A172 (cell line): ENCODE measurements around the gene TPP2. TPM values are rescaled to one million over a fixed set of nuclear protein-coding genes. Genes with fewer than 3 reads are reported as not detected.
A peak's percentile ranks its signal among the peaks of the same experiment; 100 is the strongest.

ENCODE experiments used
- DNase-seq: peaks from one replicate; pipeline ENCODE4 v3.0.0-alpha.2; 2015; ENCODE audit warnings: low spot score
- total RNA-seq: library from RNA; depleted of rRNA; stranded (reverse); fragments of >200 nt; shearing (Covaris generic); gene quantifications from 2 replicates; pipeline ENCODE4 v1.2.3, GENCODE V29; 2014

Gene TPP2
- total RNA-seq, 1 experiment from 2014 or later = 86.1 TPM

DNA sequence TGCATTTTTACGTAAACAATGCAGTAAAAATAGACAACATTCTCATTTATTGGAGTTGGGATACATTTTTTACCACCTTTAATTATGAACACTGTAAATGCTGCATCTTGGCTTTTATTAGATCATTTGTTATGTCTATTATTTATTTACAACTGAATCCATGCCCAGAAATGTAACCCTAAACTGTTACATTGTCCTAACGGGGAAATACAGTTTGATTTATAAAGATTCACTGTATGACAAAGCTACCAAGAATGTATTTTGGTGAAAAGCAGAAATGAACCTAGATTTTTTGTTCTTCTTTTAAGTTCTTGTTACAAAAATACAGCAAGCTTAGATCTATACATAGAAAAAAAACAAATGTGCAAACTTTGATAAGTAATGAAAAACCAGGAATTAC lies 97.0 kb downstream of the TPP2 start:
- peak; percentile 26 for DNase-seq

DNA sequence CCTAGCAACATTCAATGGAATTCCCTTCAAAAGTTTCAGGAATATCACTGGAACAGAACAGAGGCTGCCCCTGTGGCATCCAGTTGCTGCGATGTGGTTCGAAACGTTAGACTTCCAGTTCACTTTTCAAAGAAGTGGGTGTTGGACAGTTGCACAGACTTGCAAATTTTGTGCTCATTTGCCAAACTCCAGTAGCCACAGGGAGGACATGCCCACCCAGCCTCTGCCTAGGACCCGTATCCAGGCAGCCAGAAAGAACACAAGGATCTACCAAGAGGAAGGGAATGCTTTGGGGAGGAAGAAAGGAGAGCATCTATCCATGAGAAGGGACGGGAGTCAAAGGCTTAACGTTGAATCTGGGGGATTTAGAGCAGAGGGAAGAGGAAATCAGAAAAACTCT lies 98.2 kb downstream of the TPP2 start, which contains the start of gene METTL21C:
Gene METTL21C, minus strand, starts transcription at position 108 of the 400 bp plus-strand sequence. CDS start 546 bp downstream, outside the sequence.
- DNase-seq = no peak

DNA sequence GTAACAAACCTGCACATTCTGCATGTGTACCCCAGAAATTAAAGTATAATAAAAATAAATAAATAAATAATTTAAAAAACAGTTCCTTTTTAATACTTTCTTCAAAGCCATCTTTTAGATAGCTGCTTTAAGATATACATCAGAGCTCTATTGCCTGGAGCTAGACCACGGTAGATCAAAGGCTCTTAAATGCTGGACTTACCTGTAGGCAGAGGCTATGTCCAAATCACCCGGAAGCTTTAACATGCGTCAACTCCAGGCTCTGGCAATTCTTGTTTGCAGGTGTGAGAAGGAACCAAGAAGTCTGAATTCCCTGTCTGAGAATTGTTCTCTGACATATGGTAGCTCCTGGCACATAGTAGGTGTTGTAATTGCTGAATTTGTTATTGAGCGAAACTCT lies 99.7 kb downstream of the TPP2 start:
- DNase-seq = no peak

DNA sequence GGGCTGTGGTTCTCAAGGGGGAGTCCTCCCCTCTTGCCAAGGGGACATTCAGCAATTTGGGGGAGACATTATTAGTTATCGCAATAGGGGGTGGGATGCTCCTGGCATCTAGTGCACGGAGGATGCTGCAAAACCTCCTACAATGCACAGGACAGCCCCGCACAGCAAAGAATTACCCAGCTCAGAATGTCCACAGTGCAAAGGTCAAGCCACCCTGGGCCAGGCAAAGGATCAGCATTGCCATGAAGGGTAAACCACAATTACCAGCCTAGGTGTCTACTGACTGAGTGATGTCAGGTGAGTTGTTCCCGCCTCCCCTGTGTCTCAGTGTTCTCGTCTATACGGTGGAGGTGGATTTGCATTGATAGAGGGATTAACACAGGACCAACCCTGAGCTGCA lies 100.5 kb downstream of the TPP2 start:
- DNase-seq = no peak

DNA sequence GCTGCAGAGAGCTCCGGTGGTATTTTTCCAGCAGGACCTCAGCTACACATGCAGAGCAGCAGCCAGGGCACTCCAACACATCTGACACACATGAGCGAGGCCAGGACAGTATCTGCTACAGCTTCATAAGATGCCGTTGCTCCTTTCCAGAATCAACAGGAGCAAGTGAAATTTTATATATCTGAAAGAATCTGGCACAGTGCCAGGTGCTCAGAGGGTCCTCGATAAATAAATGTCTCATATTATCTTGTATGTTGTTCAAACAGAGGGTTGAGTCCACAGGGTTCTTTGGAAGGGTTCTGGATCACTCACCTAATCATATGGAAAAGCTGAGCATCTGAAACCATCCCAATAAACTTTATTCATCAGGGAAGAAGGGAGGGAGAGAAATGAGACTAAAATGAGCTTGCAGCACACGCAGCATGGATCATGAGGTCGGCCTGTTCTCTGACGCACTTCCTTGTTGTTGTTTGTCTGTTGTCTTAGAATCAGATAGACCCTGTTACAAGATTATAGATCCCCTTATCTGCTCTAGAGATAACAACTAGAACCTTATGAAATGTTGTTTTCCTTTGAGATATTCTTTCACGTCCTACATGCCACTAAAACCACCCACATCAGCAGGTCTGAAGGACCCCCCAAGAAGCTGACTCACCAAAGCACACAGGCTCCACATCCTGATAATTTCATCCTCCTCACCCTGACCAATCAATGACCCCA lies 101.3 kb downstream of the TPP2 start:
- DNase-seq = no peak

DNA sequence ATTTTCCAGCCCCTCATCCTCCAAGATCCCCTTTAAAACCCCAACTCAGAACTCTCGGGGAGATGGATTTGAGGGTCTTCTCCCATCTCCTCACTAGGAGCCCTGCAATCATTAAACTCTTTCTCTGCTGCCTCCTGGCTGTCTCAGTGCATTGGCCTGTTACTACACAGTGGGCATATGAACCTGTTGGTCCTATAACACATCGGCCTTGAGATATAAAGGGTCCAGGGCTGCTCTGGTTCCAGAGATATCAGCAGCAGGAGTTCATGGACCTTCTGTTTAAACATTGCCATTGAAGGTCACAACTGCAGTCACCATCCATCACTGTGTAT lies 101.8 kb downstream of the TPP2 start:
- DNase-seq = no peak

DNA sequence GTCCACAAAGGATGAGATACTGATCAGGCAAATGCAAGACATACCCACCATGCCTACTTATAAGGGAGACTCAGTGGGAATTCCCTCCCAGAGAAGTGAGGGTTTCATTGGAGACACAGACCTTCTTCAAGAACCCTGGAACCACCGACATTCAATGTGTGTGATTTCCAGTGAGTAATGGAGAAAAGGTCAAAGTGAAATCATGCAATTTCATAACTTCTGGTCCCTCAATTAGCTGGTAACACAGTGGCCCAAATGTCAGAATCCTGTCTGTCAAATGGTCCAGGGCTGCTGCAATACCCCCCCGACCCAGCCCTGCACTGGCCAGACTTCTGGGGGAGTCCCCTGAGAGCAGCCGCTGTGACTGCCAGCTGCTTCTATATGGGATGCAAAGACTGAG lies 102.7 kb downstream of the TPP2 start:
- no peak for DNase-seq

DNA sequence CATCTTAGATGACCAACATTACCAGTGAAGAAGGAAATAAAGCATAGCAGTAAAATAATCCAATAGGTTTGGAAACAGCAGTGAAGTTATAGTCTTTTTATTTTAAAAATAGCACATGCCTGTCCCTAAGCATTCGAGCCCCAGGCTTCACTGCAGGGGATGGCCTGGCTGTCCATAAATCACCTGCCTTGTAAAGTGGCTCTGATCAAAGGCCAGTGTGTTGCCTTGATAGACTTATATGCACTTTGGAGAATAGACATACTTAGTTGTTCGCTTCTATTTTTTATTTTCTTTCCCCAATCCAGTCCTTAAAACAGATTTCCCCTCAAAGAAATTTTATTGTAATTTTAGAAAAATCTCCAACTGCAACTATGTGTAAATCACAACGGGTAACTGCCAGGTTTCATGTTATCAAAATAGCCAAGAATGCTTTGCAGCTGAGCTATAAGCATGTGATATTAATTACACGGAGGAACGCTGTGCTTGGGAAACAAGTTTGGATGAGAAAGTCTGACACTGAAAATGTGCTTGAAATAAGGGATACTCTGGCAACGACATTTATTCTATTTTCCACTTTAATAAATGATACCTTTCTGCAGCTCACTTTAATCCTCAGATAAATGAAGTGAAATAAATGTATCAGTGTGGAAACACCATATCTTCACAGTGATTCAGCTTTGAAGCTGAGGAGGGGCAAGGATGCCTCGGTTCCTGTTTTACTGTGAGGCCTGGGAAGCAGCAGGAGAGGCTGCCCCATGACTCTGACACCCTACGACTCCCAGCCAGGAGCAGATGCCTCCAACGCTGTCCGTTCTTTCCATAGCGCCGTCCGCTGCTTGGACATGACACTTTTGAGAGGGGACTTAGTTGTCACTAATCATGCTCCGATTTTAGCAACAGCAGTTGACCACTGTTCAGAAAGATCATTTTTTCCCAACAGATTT lies 103.6 kb downstream of the TPP2 start:
- no peak for DNase-seq

DNA sequence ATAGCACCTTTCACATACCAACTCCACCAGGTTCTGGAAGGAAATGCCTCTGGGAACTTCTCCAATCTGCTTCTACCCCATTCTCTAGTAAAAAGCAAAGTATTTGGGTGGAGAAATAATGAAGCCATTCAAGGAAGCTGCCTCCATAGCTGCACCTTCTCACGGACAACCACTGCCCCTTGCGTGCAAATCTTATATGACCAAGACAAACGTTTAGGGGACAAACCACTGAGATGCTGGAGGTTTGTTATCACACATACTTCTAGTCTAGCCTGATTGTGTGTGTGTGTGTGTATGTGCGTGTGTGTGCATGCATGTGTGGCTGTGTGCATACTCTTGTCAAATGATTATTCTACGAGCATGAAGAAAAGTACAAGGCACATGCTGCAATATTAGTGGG lies 104.5 kb downstream of the TPP2 start:
- no peak for DNase-seq

DNA sequence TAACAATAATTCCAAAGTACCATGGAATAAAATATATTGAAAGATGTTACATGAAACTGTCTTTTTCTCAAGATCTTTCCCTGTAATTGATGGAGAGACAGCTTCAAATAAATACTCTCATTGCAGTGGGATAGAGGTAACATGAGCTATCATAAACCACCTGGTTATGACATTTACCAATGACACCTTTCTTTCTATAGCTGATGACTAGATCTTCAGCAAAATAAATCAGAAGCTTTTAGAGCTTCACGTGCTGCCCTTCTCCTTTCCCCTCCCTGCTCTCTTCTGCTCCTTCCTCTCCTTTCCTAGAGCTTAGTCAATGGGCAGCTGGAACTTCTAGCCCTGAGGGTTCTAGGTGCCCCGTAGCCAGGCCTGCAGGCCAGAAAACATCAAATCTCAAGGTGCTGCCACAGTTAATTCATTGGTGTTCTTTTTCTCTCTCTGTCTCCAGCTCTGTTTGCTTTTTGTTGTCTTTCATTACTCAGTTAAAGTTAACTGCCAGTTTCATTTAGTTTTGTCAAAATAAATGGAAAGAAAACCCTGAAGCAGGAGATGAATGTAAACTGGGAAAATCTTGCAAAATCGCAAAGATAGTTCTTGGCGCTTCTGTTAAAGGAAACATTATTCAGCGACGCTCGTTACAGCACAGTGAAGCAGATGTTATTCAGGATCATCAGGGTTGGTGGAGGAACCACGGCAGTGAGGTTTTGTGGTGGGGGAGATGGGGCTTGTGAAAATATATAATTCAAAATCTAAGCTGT lies 106.4 kb downstream of the TPP2 start:
- no peak for DNase-seq

DNA sequence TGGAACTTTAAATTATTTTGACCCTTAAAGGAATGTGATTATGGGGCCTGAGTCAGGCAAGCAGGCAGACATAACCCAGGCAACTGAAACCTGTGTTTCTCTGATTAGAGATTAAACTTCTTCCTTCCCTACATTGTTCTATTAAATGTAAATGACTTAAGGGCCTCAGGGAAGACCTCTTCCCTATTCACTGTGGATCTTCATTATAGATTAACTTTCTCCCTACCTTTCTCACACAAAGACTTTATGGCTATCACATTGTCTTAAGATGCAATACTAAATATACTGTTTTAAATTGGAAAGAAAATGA lies 106.9 kb downstream of the TPP2 start:
- DNase-seq = no peak

DNA sequence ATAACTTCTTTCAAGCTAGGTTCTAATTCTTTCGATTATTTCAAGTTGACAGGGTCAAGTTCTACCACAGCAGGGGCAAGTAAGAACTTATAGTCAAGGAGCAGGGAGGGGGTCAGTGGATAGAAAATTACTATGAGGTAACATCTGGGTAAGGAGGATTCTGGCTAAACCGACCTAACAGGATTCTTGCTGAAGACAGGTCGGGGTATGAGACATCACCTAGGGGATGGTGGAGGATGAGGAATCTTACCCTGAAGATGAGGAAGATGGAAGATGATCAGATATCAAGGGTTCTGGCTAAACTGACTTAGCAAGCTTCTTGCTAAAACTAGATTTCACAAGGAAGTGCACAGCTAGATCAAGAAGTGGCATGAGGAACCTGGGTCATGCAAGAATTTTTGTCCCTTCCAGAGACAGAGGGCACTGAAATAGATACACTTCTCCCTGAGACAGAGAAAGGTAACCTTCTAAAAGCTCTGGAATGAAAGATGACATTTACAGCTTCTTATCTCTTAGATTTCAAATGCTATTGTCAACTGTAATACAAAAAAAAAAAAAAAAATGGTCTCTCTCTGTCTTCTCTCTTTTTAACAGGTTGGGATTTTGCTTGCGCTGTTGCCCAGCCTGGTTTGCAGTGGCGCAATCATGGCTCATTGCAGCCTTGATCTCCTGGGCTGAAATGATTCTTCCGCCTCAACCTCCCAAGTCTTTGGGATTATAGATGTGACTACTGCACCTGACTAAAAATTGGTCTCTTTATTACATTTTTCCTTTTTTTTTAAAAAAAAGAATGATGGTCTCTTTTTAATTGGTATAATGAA lies 107.7 kb downstream of the TPP2 start:
- DNase-seq = no peak

DNA sequence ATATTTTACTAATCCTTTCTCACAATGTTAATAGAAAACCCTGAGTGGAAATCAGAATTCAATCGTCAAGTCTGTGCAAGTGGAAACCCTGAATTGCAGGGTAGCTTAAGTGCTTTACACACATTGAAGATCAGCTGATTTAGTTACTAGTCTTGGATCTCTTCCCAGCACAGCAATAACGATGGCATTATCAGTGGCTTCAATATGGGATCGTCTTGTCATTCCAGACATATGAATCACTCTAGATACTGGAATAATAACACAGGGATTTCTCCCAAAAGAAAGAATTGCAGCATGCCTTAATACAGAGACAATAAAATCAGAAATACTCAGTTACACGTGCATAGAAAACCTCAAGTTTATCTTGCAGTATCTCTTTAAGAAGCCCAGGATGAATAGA lies 110.7 kb downstream of the TPP2 start:
- peak; percentile 96 for DNase-seq

DNA sequence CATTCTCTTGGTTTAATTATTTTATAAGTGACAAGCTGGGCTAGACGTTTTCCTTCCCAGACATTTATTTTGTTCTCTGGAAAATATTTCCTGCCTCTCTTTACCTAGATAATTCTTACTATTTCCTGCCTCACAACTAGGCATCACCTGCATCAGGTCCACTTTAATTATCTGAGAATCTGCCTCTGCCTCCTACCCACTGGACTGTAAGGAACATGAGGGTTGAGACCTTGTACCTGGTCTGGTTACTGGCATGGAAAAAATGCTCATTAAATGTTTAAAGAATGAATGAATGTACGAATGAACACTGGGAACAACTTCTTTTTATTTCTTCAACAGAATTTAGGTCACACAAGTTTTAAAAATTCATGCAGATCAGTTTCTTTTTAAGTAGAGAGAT lies 111.4 kb downstream of the TPP2 start:
- no peak for DNase-seq

DNA sequence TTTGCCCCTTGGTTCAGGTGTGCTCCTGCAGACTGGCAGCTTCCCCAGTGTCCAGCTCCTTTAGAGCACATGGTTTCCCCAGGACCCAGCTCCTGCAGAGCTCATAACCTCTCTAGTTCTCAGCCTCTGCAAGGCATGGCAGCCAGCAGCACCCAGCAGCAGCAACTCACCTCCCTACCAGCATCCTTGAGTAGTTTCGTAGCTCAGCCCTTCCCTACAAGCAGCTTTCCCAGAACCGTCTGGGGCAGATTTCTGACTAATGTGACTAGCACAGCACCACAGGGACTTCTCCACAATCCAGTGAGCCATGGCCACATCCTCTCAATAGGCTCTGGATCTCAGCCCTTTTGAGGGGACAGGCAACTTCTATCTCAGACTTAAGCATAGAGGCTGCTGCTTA lies 112.2 kb downstream of the TPP2 start:
- no peak for DNase-seq

DNA sequence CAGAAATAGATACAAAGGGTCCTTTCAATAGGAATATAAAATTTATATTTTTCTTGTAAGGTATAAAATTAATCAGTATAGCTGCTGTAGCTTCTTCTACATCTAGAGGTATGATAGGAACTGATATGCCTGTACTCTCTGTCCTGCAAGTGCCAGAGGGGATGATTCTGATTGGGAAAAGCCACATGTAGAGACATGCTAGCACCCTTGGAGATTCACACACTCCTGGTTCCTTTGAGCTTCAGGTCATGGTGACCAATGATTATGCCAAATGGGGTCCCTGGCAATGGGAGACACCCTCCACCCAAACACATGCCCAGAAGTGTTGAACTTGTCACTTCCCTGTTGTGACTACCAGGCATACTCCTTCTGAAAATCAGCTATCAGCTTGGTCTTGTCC lies 112.8 kb downstream of the TPP2 start:
- no peak for DNase-seq

DNA sequence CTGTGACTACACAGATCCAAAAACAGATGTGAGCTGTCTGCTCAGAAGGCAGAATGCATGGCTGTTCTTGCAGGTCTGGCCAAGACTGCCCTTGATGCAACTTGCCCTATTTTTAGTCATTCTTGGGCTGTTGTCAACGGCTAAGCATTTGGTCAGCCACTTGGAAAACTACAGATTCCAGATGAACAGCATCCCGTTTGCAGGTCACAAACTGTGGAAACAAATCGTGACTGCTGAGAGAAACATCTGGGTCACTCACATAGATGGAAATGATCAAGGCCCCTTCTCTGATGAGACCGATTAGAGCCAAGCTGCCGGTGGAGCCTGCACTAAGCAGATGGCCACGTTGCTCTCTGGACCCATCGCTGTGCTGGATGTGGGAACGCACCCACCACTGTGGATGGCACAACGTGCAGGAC lies 113.5 kb downstream of the TPP2 start:
- no peak for DNase-seq

DNA sequence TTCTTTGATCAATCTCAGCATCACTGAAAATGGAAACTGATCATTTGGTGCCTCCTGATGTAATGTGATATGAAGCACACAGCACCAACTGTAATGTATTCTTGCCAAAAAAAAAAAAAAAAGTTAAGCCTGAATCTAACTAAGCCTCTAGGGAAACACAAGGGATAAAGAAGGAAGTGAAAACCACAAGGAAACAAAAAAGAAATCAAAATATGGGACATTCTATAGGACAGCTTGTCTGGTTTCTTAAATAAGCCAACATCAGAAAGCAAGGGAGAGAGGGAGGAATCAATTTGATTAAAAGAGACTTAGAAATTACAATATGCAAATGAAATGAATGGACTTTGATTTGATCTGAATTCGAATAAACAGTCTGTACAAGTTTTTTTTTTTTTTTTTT lies 118.7 kb downstream of the TPP2 start:
- DNase-seq = no peak

DNA sequence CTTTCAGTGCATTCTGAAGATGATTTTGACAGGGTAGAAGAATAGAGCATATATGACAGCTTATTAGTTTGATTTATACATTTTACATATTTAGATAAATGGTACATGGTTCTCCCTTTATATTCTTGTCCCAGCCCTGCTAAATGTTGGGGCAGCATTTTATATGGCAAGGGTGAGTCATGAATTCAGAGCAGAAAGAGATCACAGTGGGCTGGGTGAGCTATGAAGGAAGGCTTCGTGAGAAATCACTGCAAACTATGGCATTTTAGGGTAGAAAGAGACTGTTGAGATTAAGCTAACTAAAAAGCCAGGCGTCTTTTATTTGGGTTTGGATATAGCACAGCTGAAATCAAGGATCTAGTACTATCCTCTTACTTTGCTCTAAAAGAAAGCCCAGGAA lies 122.0 kb downstream of the TPP2 start:
- DNase-seq = no peak

DNA sequence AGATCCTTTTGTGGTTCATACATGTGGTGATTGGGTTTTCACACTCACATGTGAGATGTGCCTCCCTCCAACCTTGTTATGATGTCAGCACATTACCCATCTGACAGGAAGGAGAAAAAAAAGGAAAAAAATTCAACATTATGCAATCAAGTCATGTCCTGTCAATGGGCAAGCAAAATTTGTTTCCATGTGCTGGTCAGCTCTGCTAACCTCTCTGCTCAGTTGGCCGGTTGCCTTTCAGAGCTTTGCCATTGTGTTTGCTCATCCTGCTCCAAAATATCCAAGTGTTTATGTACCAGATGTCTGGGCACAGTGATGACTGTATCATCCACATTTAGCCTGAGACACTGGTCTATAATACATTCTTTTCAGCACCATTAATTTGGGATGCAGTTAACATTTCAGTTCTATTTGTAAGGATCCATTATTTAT lies 125.0 kb downstream of the TPP2 start:
- no peak for DNase-seq

DNA sequence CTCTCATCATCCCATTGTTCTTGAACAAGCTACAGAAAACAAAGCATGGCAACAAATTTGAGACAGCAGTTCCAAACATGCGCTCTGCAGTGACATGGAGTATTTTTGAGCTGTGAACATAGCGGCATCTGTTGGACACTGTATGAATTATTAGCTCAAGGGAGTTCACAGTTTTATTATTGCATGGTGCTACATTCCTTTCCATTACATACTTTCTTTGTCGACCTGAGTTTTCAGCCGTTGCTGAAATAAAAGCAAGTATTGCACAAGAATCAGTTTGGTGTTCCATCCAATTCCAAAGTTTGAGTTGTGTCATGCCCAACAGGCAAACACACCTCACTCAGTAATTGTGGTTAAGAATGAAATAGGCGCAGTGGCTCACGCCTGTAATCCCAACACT lies 128.1 kb downstream of the TPP2 start:
- peak; percentile 56 for DNase-seq

DNA sequence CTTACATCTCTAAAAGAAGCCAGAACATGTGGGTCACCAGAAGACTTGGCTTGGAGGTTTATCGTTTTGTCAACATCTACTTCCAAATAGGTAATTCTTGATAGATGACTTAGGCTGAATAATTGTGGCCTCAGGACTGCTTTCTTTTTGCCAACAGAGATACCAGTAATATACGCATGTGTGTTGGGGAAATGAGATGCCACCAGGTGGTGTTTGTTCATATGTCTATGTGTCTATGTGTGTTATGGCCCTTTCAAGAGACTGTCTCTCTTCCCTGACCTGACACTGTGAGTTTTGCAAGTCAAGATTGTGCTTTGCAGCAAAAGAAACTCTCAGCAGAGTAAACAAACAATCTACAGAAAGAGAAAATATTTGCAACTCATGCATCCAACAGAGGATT lies 129.6 kb downstream of the TPP2 start:
- no peak for DNase-seq
